ENCODE results near the gene MBD6.
A peak's percentile ranks its signal among the peaks of the same experiment; 100 is the strongest.
"Not testable (repeated sequence)": the region's sequence is repeated elsewhere in the genome, so short reads cannot be mapped to it uniquely, and the experiment has no call there.

MBD6 gene

GRCh38 chr12:57545809-57546437 is 23.3 kb downstream of the MBD6 start:
- intact Hi-C loops (cut with DNase I) = loop anchor here (2.0 kb wide), 1 partner anchor 23 kb away; the partner anchor contains the start of gene MBD6

GRCh38 chr12:57546438-57547287 is 24.0 kb downstream of the MBD6 start, which contains the start of gene DCTN2:
DCTN2 (minus strand) TSS chr12:57547192; CDS start chr12:57547063, 129 bp downstream.
- DNase-seq = peak; percentile 93 to 99 (median 96)
- intact Hi-C loops (cut with DNase I) = loop anchor here (2.0 kb wide), 1 partner anchor 24 kb away; the partner anchor contains the start of gene MBD6

More at GRCh38 chr12:57545809-57546437, 23.3 kb downstream of the MBD6 start:
- no peak for DNase-seq

DNA sequence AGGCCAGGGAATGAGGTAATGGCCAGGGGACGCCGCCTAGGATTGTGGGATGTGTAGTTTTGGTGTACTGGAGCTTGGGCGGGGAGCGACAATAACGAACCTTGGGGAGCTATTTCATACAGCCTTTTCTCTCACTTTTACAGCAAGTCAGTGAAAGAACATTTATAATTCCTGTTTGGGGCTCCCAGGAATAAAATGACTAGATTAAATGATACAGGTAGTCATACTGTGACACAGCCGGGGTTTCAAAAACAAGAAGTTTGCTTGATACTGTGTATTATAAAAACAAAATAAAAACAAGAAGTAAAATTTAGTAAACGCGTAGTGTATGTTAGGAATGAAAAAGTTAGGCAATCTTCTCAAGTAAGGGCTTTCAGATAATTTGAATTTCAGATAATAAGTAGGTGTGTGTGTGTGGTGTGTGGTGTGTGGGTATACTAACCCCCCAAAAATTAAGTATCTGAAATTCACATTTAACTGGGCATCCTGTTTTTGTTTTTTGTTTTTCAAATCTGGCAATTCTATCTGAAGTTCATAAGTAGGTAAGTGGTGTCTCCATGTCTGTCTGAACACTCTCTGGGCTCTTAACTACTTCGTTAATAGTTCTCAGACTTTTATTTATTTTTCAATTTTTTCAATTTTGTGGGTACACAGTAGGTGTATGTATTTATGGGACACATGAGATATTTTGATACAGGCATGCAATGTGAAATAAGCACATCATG is 24.8 kb downstream of the MBD6 start:
- intact Hi-C loops (cut with DNase I) = loop anchor here (2.0 kb wide), 1 partner anchor 25 kb away; the partner anchor contains the start of gene MBD6
- DNase-seq = no peak

DNA sequence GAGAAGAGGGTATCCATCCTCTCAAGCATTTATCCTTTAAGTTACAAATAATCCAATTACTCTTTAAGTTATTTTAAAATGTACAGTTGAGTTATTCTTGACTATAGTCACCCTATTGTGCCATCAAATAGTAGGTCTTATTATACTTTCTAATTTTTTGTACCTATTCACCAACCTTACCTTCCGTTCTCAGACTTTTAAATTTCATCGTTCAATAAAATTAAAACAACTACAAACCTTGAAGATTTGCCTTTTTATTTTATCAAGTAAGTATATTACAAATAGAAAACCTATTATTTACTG is 25.3 kb downstream of the MBD6 start:
- intact Hi-C loops (cut with DNase I) = no loop called here

DNA sequence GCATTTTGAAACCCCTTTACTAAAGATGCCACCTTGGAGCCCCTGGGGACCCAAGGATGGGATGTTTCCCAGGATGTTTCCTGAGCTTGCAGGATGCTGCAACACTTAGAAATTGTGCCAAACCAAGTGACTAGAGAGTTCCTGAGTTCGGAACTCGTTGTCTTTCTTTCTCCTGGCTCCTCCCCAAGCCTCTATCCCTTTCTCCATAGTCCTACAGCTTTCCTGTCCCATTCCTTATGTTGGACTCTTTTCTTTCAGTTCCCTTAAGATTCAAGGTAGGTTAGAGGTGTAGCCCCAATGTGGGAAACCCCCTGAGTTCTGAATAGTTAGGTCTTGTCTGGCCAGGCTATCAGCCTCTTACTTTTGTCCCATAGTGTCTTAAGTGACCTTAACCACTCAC is 25.9 kb downstream of the MBD6 start:
- intact Hi-C loops (cut with DNase I) = no loop called here
- no peak for DNase-seq

More for the DNA sequence above, 25.3 kb downstream of the MBD6 start:
- DNase-seq = no peak

DNA sequence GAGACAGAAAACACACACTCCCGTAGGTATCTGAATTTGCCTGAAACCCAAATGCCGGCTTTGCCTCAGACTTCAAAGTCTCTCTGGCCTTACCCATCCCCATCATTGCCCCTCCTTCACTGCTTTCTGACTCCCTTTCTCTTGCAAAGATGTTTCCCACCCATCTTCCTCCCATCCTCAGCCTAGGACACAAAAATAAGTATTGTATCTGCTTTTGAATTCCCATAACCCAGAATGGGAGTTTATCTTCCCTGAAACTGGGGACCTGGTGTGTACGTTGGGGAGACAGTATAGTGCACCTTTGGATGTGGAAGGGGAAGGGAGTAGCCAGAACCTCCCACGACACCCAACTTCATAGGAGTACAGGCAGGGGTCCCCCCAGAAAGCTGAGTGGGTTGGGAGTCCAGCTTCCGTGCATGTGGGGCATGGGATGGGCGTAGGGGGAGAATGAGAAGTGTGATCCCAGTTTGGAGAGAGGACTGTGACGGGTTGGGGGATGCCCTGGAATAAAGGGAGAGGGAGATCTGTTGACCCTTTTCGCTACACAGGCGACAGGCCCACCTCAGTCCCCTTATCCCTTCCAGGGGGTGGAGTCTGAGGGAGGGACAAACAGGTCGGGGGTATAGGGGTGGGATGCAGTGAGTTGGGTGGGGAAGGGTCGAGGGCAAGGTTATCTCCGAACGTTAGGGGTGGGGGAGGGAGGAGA is 26.7 kb downstream of the MBD6 start:
- intact Hi-C loops (cut with DNase I) = no loop called here
- no peak for DNase-seq

GRCh38 chr12:57549909-57550640 is 27.5 kb downstream of the MBD6 start, which contains the start of gene KIF5A:
KIF5A (plus strand) TSS chr12:57550044; CDS start chr12:57550272, 228 bp downstream.
- intact Hi-C loops (cut with DNase I) = no loop called here
- DNase-seq = peak; percentile 49 to 96 (median 76)

DNA sequence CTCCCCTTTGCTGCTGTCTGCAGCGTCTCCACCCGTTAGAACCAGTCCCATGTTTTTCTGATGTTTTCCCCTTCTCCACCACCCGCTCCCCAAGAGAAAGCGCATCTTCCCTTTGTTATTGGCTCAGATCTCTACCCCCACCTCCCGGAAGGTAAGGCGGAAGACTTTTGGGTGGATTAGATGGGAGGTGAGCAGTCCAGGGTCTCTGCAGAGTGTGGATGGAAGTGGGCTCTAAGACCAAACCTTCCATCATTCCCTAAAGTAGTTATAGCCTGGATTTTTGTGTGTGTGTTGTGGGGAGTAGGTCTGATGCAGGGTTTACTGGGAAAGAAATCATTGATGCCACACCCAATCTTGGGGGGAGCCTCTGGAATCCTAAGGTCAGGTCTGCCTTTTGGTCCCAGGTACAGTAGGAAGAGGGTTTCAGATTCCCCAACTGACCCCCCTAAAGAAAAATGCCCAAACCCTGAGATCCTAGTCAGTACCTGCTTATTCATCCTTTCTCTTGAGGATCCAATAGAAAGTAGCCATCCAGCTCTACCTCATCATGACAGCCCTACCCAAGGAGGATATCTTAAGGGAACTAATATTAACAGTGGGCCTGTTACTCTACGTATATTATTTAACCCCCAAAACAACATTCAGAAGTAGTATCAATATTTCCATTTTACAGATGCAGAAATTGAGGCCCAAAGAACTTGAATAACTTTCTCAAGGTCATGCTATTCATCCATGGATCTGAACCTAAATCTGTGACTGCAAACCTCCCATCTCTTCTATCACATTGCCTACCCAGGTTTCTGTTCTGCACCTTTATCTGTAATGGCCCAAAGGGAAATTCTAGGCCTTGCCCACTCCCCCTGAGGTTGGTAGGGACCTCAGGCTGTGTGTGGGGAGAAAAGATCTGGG is 28.3 kb downstream of the MBD6 start:
- intact Hi-C loops (cut with DNase I) = no loop called here

GRCh38 chr12:57551637-57552305 is 29.1 kb downstream of the MBD6 start:
- intact Hi-C loops (cut with DNase I) = no loop called here
- DNase-seq = no peak

More for the DNA sequence above, 28.3 kb downstream of the MBD6 start:
- no peak for DNase-seq

GRCh38 chr12:57552306-57552651 is 29.7 kb downstream of the MBD6 start:
- no peak for DNase-seq

GRCh38 chr12:57552835-57553313 is 30.2 kb downstream of the MBD6 start:
- intact Hi-C loops (cut with DNase I) = no loop called here
- DNase-seq = no peak

More at GRCh38 chr12:57552306-57552651, 29.7 kb downstream of the MBD6 start:
- intact Hi-C loops (cut with DNase I) = no loop called here

DNA sequence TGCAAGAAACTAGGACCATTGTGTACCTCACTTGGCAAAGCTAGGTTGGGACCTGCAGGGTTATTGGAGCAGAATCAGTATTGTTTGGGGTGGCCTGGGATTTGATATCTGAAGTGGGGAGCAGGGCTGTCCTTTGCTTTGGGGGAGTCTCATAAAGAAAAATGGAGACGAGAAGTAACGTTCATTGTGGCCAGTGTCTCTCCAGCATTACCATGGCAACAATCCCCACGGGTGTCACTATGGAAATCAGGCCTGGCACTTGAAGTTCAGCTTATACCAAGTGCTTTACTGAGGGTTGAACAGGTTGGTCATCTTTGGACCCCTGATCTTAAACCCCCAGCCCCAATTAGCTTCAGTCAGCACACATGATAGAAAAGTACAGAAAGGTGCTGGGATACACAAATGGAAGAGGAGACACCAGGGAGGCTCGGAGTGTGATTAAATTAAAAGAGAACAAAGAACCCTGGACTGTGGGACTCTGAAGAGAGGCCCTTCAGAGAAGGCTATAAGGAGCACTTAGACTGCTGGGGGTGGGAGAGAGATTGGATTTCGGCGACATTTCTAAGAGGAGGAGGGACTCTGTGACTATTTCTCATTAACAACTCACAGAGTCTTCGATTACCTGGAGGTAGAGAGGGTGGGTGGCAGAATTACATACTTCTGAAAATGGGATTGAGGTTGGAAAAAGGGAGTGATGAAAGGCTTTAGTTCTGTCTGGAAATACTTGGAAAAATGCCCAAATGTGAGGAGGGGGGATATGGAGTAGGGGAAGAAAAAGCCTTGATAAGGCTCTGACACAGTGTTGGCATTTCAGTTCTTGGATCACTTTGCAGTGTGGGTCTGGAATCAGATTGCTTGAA is 30.9 kb downstream of the MBD6 start:
- no peak for DNase-seq
- intact Hi-C loops (cut with DNase I) = no loop called here

DNA sequence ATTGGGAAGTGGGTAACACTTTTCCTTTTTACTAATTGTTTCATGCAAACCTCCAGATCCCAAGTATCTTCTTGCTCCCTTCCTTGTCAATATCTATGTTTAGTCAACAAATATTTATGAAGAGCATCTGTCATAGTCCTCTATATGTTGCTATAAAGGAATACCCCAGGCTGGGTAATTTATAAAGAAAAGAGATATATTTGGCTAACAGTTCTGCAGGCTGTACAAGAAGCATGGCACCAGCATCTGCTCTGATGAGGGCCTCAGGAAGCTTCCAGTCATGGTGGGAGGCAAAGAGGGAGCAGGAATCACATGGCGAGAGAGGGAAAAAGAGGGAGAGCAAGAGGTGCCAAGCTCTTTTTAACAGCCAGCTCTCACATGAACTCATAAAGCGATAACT is 31.8 kb downstream of the MBD6 start:
- intact Hi-C loops (cut with DNase I) = no loop called here

DNA sequence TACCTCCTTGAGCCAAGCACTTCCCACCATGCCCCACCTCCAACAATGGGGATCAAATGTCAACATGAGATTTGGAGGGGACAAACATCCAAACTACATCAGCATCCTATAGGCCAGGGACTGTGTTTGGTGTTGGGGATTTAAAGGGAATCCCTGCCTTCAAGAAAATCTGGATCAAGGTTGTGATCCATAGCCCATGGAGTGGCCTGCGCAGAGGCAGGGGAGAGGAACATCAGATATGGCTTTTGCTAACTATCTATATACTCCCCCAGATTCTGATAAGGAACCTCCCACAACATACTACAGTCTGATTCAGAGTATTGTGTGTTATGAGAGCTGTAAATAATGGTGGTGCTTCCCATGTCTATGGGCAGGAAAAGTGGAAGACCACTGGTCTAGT is 32.3 kb downstream of the MBD6 start:
- intact Hi-C loops (cut with DNase I) = no loop called here
- DNase-seq = no peak

More for the DNA sequence above, 31.8 kb downstream of the MBD6 start:
- DNase-seq = no peak

DNA sequence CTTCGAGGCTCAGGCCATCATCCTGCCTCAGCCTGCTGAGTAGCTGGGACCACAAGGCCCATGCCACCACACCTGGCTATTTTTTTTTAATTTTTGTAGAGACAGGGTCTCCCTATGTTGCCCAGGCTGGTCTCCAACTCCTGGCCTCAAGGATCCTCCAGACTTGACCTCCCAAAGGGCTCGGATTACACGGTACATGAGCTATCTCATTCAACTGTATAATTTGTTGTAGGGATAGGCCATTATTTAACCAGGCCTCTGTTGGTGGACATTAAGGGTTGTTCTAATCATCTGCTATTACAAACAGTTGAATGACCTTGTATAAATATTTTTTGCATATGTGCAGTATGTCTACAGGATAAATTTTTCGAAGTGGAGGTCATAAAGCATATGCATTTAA is 36.2 kb downstream of the MBD6 start:
- intact Hi-C loops (cut with DNase I) = no loop called here
- no peak for DNase-seq

GRCh38 chr12:57560516-57560915 is 37.9 kb downstream of the MBD6 start:
- DNase-seq = no peak
- intact Hi-C loops (cut with DNase I) = no loop called here

- intact Hi-C loops (cut with DNase I); DNase-seq: not testable (repeated sequence)
These were observed 38.5 kb downstream of the MBD6 start for GRCh38 chr12:57561117-57561516.

Measured in posterior cingulate gyrus (tissue), 11 donors.